ENCODE results near the gene TMPRSS11F.
"Not testable (repeated sequence)": the region's sequence is repeated elsewhere in the genome, so short reads cannot be mapped to it uniquely, and the experiment has no call there.

The TMPRSS11F gene

GRCh38 chr4:68129793-68130192 lies at the start of gene TMPRSS11F:
TSS of gene TMPRSS11F (minus strand) at chr4:68129869. CDS start at chr4:68129820, 49 bp downstream.
- peak; percentile 81 for DNase-seq

- DNase-seq = no peak
Observed at GRCh38 chr4:68176904-68177303, 47.2 kb upstream of the TMPRSS11F start.

GRCh38 chr4:68176500-68176899 lies 46.8 kb upstream of the TMPRSS11F start:
- DNase-seq = no peak

GRCh38 chr4:68175562-68176155 lies 46.0 kb upstream of the TMPRSS11F start:
- DNase-seq = no peak

GRCh38 chr4:68174389-68174788 lies 44.7 kb upstream of the TMPRSS11F start:
- not testable (repeated sequence) for DNase-seq

- DNase-seq = not testable (repeated sequence)
Observed at GRCh38 chr4:68172147-68172546, 42.5 kb upstream of the TMPRSS11F start.

GRCh38 chr4:68167706-68168105 lies 38.0 kb upstream of the TMPRSS11F start:
- no peak for DNase-seq

GRCh38 chr4:68167166-68167565 lies 37.5 kb upstream of the TMPRSS11F start:
- DNase-seq = no peak

GRCh38 chr4:68163754-68164153 lies 34.1 kb upstream of the TMPRSS11F start:
- no peak for DNase-seq

- no peak for DNase-seq
Observed at GRCh38 chr4:68162196-68162595, 32.5 kb upstream of the TMPRSS11F start.

- DNase-seq = peak; percentile 66
Observed at GRCh38 chr4:68152411-68152810, 22.7 kb upstream of the TMPRSS11F start.

- no peak for DNase-seq
Observed at GRCh38 chr4:68148800-68149685, 19.4 kb upstream of the TMPRSS11F start.

- DNase-seq = no peak
Observed at GRCh38 chr4:68147079-68147478, 17.4 kb upstream of the TMPRSS11F start.

- DNase-seq = no peak
Observed at GRCh38 chr4:68145261-68145660, 15.6 kb upstream of the TMPRSS11F start.

GRCh38 chr4:68141852-68142251 lies 12.2 kb upstream of the TMPRSS11F start:
- DNase-seq = no peak

- no peak for DNase-seq
Observed at GRCh38 chr4:68132342-68132741, 2.7 kb upstream of the TMPRSS11F start.

GRCh38 chr4:68124262-68124661 lies 5.4 kb downstream of the TMPRSS11F start:
- no peak for DNase-seq

- no peak for DNase-seq
Observed at GRCh38 chr4:68123525-68123924, 6.1 kb downstream of the TMPRSS11F start.

GRCh38 chr4:68119921-68120320 lies 9.7 kb downstream of the TMPRSS11F start:
- no peak for DNase-seq

GRCh38 chr4:68110441-68110840 lies 19.2 kb downstream of the TMPRSS11F start:
- no peak for DNase-seq

GRCh38 chr4:68109868-68110267 lies 19.8 kb downstream of the TMPRSS11F start:
- DNase-seq = no peak

GRCh38 chr4:68082758-68083157 lies 46.9 kb downstream of the TMPRSS11F start:
- DNase-seq = no peak

- DNase-seq = no peak
Observed at GRCh38 chr4:68079928-68080327, 49.7 kb downstream of the TMPRSS11F start.

GRCh38 chr4:68077737-68078136 lies 51.9 kb downstream of the TMPRSS11F start:
- no peak for DNase-seq

Measured in islet precursor cell (in vitro differentiated cells).